H1 (cell line): ENCODE measurements around the gene PTGIS. TPM values are rescaled to one million over a fixed set of nuclear protein-coding genes. Genes with fewer than 3 reads are reported as not detected.

ENCODE experiments used
- CTCF ChIA-PET: fragments of 300-600 bp; sonication (Branson Sonifier 250); formaldehyde crosslinking; loops from one replicate; lab custom pipeline; 2021; ENCODE audit not compliant: partially characterized antibody; lab: Charles Lee
- POLR2A ChIA-PET: fragments of 300-600 bp; sonication (Branson Sonifier 250); formaldehyde crosslinking; loops from one replicate; lab custom pipeline; 2021; ENCODE audit warnings: inconsistent platforms; ENCODE audit not compliant: partially characterized antibody; lab: Charles Lee
- DNase-seq, 2 experiments: peaks; one replicate each; pipeline versions ENCODE4 v3.0.0 to v3.0.0-alpha.2; 2010 to 2022; ENCODE audit warnings: low spot score in 2 of 2, low read depth in 1 of 2, mixed read lengths in 1 of 2
- FAIRE-seq: peaks from 2 replicates; lab custom pipeline; 2011; peaks lifted over from hg19 to GRCh38; lab: Jason Lieb, UNC
- H2AFZ ChIP-seq: 2 replicates; pipeline ENCODE4 v1.8.1; 2012; ENCODE audit warnings: low read length, inconsistent platforms
- H2AK5ac ChIP-seq: 2 replicates; pipeline ENCODE4 v1.6.1; 2013; ENCODE audit warnings: low read depth, low read length
- H2BK120ac ChIP-seq: replicated peaks from 2 replicates; pipeline ENCODE3; 2013; ENCODE audit warnings: low read depth, low read length, inconsistent platforms
- H2BK12ac ChIP-seq: 2 replicates; pipeline ENCODE4 v1.6.1; 2013; ENCODE audit warnings: low read depth, low read length
- H2BK15ac ChIP-seq: 2 replicates; pipeline ENCODE4 v1.6.1; 2013; ENCODE audit warnings: low read length
- H2BK20ac ChIP-seq: 2 replicates; pipeline ENCODE4 v1.6.1; 2013; ENCODE audit warnings: low read length
- H2BK5ac ChIP-seq: 2 replicates; pipeline ENCODE4 v1.6.1; 2013; ENCODE audit warnings: low read depth, low read length
- H3K14ac ChIP-seq: 2 replicates; pipeline ENCODE4 v1.6.1; 2013; ENCODE audit warnings: inconsistent platforms; ENCODE audit not compliant: insufficient read length
- H3K18ac ChIP-seq: 2 replicates; pipeline ENCODE4 v1.6.1; 2013; ENCODE audit warnings: low read length; ENCODE audit errors: extremely low read depth
- H3K23ac ChIP-seq: 2 replicates; pipeline ENCODE4 v1.6.1; 2013; ENCODE audit warnings: inconsistent platforms; ENCODE audit not compliant: insufficient read length
- H3K23me2 ChIP-seq: 2 replicates; pipeline ENCODE4 v1.6.1; 2013; ENCODE audit warnings: low read depth, low read length
- H3K27ac ChIP-seq: 2 replicates; pipeline ENCODE4 v1.6.1; 2011; ENCODE audit warnings: low read depth, low read length, inconsistent platforms
- H3K27me3 ChIP-seq, 4 experiments: replicated peaks in 1 of 4; 1 replicate in 1 of 4; 2 replicates in 3 of 4; pipeline versions ENCODE4 v1.6.1 to v1.8.1; 2011 to 2013; ENCODE audit warnings: low read length in 3 of 4, mild to moderate bottlenecking in 3 of 4, inconsistent platforms in 2 of 4, mixed read lengths in 2 of 4, moderate library complexity in 1 of 4; ENCODE audit not compliant: control insufficient read depth in 3 of 4, insufficient read depth in 3 of 4; ENCODE audit errors: extremely low read depth in 1 of 4
- H3K36me3 ChIP-seq, 4 experiments: 2 replicates each; pipeline versions ENCODE4 v1.6.1 to v1.8.1; 2011 to 2013; ENCODE audit warnings: mild to moderate bottlenecking in 4 of 4, low read length in 3 of 4, moderate library complexity in 2 of 4, control low read depth in 1 of 4, inconsistent platforms in 1 of 4; ENCODE audit not compliant: insufficient read depth in 4 of 4, control insufficient read depth in 2 of 4
- H3K4ac ChIP-seq: replicated peaks from 2 replicates; pipeline ENCODE3; 2013; ENCODE audit warnings: low read length, low read depth, mixed read lengths, inconsistent platforms; ENCODE audit not compliant: insufficient read length
- H3K4me1 ChIP-seq, 4 experiments: replicated peaks in 1 of 4; 1 replicate in 1 of 4; 2 replicates in 3 of 4; pipeline versions ENCODE4 v1.6.1 to v1.8.1; 2011 to 2013; ENCODE audit warnings: low read length in 3 of 4, inconsistent platforms in 2 of 4, mixed read lengths in 1 of 4; ENCODE audit not compliant: insufficient read depth in 4 of 4, control insufficient read depth in 3 of 4
- H3K4me2 ChIP-seq, 2 experiments: 2 replicates each; pipeline versions ENCODE4 v1.6.1 to v1.8.1; 2011 to 2013; ENCODE audit warnings: low read depth in 2 of 2, low read length in 2 of 2, control low read depth in 1 of 2, inconsistent platforms in 1 of 2, mild to moderate bottlenecking in 1 of 2; ENCODE audit not compliant: insufficient read depth in 1 of 2
- H3K4me3 ChIP-seq, 4 experiments: fragments of 200-600, 300-600 bp in 1 of 4; sonication (generic), shearing (Covaris generic), sonication (Bioruptor Twin) in 1 of 4; 2 replicates each; pipeline versions ENCODE4 v1.5.1 to v1.8.1; 2011 to 2016; ENCODE audit warnings: low read length in 4 of 4, low read depth in 3 of 4, control low read depth in 2 of 4, inconsistent platforms in 2 of 4, mild to moderate bottlenecking in 2 of 4, mixed read lengths in 1 of 4, moderate library complexity in 1 of 4; ENCODE audit not compliant: insufficient read depth in 2 of 4; ENCODE audit errors: extremely low read depth in 1 of 4
- H3K56ac ChIP-seq: replicated peaks from 2 replicates; pipeline ENCODE3; 2013; ENCODE audit warnings: low read depth, mild to moderate bottlenecking, mixed read lengths, low read length, inconsistent platforms; ENCODE audit not compliant: insufficient read length
- H3K79me1 ChIP-seq: 2 replicates; pipeline ENCODE4 v1.6.1; 2013; ENCODE audit warnings: low read depth, low read length, control low read depth
- H3K79me2 ChIP-seq, 2 experiments: 2 replicates each; pipeline versions ENCODE4 v1.6.1 to v1.8.1; 2012 to 2013; ENCODE audit warnings: low read length in 2 of 2, mild to moderate bottlenecking in 2 of 2, inconsistent platforms in 1 of 2; ENCODE audit not compliant: insufficient read depth in 2 of 2, control insufficient read depth in 1 of 2
- H3K9ac ChIP-seq, 4 experiments: replicated peaks in 1 of 4; 1 replicate in 1 of 4; 2 replicates in 3 of 4; pipeline versions ENCODE4 v1.6.1 to v1.8.1; 2011 to 2013; ENCODE audit warnings: low read depth in 3 of 4, low read length in 3 of 4, control low read depth in 2 of 4, mild to moderate bottlenecking in 2 of 4, moderate library complexity in 2 of 4, inconsistent platforms in 1 of 4; ENCODE audit errors: extremely low read depth in 1 of 4
- H3K9me3 ChIP-seq, 2 experiments: 2 replicates each; pipeline versions ENCODE4 v1.6.1 to v1.8.1; 2012 to 2013; ENCODE audit warnings: mild to moderate bottlenecking in 2 of 2, moderate library complexity in 2 of 2, control low read depth in 1 of 2, inconsistent platforms in 1 of 2, low read depth in 1 of 2, low read length in 1 of 2, mixed read lengths in 1 of 2; ENCODE audit not compliant: insufficient read depth in 2 of 2
- H4K20me1 ChIP-seq, 2 experiments: replicated peaks in 1 of 2; 2 replicates each; pipeline versions ENCODE3 to v1.8.1; 2011 to 2013; ENCODE audit warnings: inconsistent platforms in 2 of 2, low read length in 2 of 2, mild to moderate bottlenecking in 1 of 2; ENCODE audit not compliant: insufficient read depth in 2 of 2, control insufficient read depth in 1 of 2
- H4K5ac ChIP-seq: 2 replicates; pipeline ENCODE4 v1.6.1; 2013; ENCODE audit warnings: low read length, low read depth, mixed read lengths, inconsistent platforms; ENCODE audit not compliant: insufficient read length
- H4K8ac ChIP-seq: 2 replicates; pipeline ENCODE4 v1.8.0; 2013; ENCODE audit warnings: mild to moderate bottlenecking, moderate library complexity, low read length, inconsistent platforms; ENCODE audit not compliant: insufficient read depth; ENCODE audit errors: extremely low read depth
- H4K91ac ChIP-seq: replicated peaks from 2 replicates; pipeline ENCODE3; 2013; ENCODE audit warnings: low read length, mixed read lengths, inconsistent platforms; ENCODE audit not compliant: insufficient read length
- ATF2 ChIP-seq: IDR thresholded peaks from 2 replicates; pipeline ENCODE4 v1.6.1; 2012; ENCODE audit warnings: low read length, inconsistent platforms
- BACH1 ChIP-seq: IDR thresholded peaks from 2 replicates; pipeline ENCODE4 v1.6.1; 2012; ENCODE audit warnings: low read length, improper control_type of control experiment
- CREB1 ChIP-seq: IDR thresholded peaks from 2 replicates; pipeline ENCODE4 v1.6.1; 2012; ENCODE audit warnings: inconsistent platforms
- CTBP2 ChIP-seq: IDR thresholded peaks from 2 replicates; pipeline ENCODE4 v1.7.0; 2011; ENCODE audit warnings: borderline replicate concordance, mild to moderate bottlenecking, moderate library complexity, mixed read lengths, low read length; ENCODE audit not compliant: insufficient read depth, insufficient read length
- EP300 ChIP-seq, 2 experiments: IDR thresholded peaks; 1 replicate in 1 of 2; 2 replicates in 1 of 2; pipeline ENCODE4 v1.6.1; 2011 to 2012; ENCODE audit warnings: low read depth in 2 of 2, low read length in 2 of 2, mild to moderate bottlenecking in 2 of 2, borderline replicate concordance in 1 of 2, inconsistent platforms in 1 of 2, moderate library complexity in 1 of 2
- JUND ChIP-seq: IDR thresholded peaks from 2 replicates; pipeline ENCODE4 v1.6.1; 2011; ENCODE audit warnings: mild to moderate bottlenecking, improper control_type of control experiment, low read length
- PHF8 ChIP-seq: fragments of 200-600 bp; sonication (generic); conservative IDR thresholded peaks from 2 replicates; pipeline ENCODE4 v1.7.1; 2012; ENCODE audit warnings: low read depth, mild to moderate bottlenecking, inconsistent platforms, low read length, moderate library complexity
- RXRA ChIP-seq: IDR thresholded peaks from 2 replicates; pipeline ENCODE4 v1.6.1; 2011; ENCODE audit warnings: low read depth, mild to moderate bottlenecking, low read length, moderate library complexity; ENCODE audit not compliant: insufficient read depth
- SIRT6 ChIP-seq: IDR thresholded peaks from one replicate; pipeline ENCODE4 v1.7.1; 2012; ENCODE audit warnings: low read length, inconsistent platforms
- SUZ12 ChIP-seq: fragments of 200-600 bp; sonication (generic); IDR thresholded peaks from 2 replicates; pipeline ENCODE4 v1.6.1; 2012; ENCODE audit warnings: mild to moderate bottlenecking, inconsistent platforms, low read length, moderate library complexity, mixed read lengths
- TAF7 ChIP-seq: optimal IDR thresholded peaks from 2 replicates; pipeline ENCODE3; 2011; ENCODE audit warnings: low read depth, mild to moderate bottlenecking, inconsistent platforms, low read length, moderate library complexity, borderline replicate concordance
- TEAD4 ChIP-seq: IDR thresholded peaks from 2 replicates; pipeline ENCODE4 v1.6.1; 2012; ENCODE audit warnings: low read depth, low read length, inconsistent platforms, mixed read lengths
- YY1 ChIP-seq: IDR thresholded peaks from 2 replicates; pipeline ENCODE4 v1.6.1; 2011; ENCODE audit warnings: low read depth, mild to moderate bottlenecking, low read length
- WGBS, 2 experiments: shearing (Covaris generic) in 1 of 2; methylation state at CpG; one replicate each; pipeline versions ENCODE4 v1.1.6 to v1.1.7; 2013 to 2015; ENCODE audit warnings: low lambda C conversion rate in 2 of 2, mixed read lengths in 2 of 2, inconsistent platforms in 1 of 2, low coverage in 1 of 2, missing lambda C conversion rate in 1 of 2; ENCODE audit not compliant: insufficient replicate concordance in 2 of 2, insufficient coverage in 1 of 2, insufficient read length in 1 of 2; ENCODE audit errors: extremely low coverage in 1 of 2, missing lambda C conversion rate in 1 of 2; 5-methylcytosine and 5-hydroxymethylcytosine counted together
- polyA plus RNA-seq, 7 experiments: library from polyadenylated mRNA; depleted of rRNA in 3 of 7; stranded (reverse) in 5 of 7; unstranded in 2 of 7; fragments of >200 nt in 5 of 7; fragments of 200-250 nt in 2 of 7; gene quantifications; 1 replicate in 5 of 7; 2 replicates in 1 of 7; 4 replicates in 1 of 7; pipeline versions ENCODE4 v1.2.1 to v1.2.3, GENCODE V29; 2011 to 2013; ENCODE audit warnings: missing spikeins in 2 of 7, mixed read lengths in 2 of 7
- total RNA-seq: library from RNA; stranded (reverse); fragmentation: NEBNext Ultra II Directional; extraction: Animal tissue kit (Norgen Biotek cat#: 25700); gene quantifications from 2 replicates; pipeline ENCODE4 v1.2.1, GENCODE V29; 2021

The PTGIS gene
- total and polyA plus RNA-seq, 2 of the 8 experiments (the other 6 are each of a cell fraction or from before 2014, with no cell fraction given): 29.9 to 35.5 TPM

GRCh38 chr20:49518576-49518975 lies 49.4 kb downstream of the PTGIS start:
- Histone ChIP-seq H3K9ac (no peak overlapping the region), H2BK120ac (no peak overlapping the region), H2AFZ (no peak overlapping the region), H2BK12ac (no peak overlapping the region), H4K91ac (no peak overlapping the region), H4K8ac (no peak overlapping the region), H3K4me1 (no peaks in the 10 kb centered on the region; a peak in 1 of 7 replicates), H3K9me3 (no peaks in the 10 kb centered on the region), H2AK5ac (no peak overlapping the region), H2BK5ac (no peak overlapping the region), H3K23ac (no peak overlapping the region), H3K18ac (no peak overlapping the region), H3K14ac (no peak overlapping the region), H4K20me1 (peaks cover 0 to 2% of the 10 kb centered on the region in 2 experiments), H3K4me3 (no peak overlapping the region), H3K36me3 (no peaks in the 10 kb centered on the region), H3K4ac (no peak overlapping the region), H3K56ac (no peak overlapping the region), H2BK15ac (no peak overlapping the region), H3K79me2 (no peaks in the 10 kb centered on the region), H3K23me2 (no peaks in the 10 kb centered on the region; the same call in 1 of the 2 replicates), H3K27ac (no peak overlapping the region), H3K4me2 (no peak overlapping the region), H3K27me3 (no peaks in the 10 kb centered on the region), H4K5ac (no peak overlapping the region), H3K79me1 (no peaks in the 10 kb centered on the region), H2BK20ac (no peak overlapping the region)
- ChIA-PET CTCF (interaction anchor here (1.2 to 6.1 kb wide), 3 partner anchors 10 to 198 kb away, joined by 4 to 34 read pairs (median 8); no protein-coding TSS in a partner anchor), POLR2A (no interaction called here)
- DNase-seq (no peak), FAIRE-seq (no peak)
- WGBS, 2 experiments: 89% methylated on average over 5 of the region's 5 CpGs; no CpG with 5 or more reads in 1 of the 2 experiments
- TF ChIP-seq JUND (no peak), YY1 (no peak), BACH1 (no peak), CTBP2 (no peak), RXRA (no peak), TEAD4 (no peak), CREB1 (no peak), PHF8 (no peak), SUZ12 (no peak), SIRT6 (no peak), EP300 (IDR thresholded peaks at IDR 0.05; ENCODE audit: borderline replicate concordance in 1 of 2, low read depth in 2 of 2, low read length in 2 of 2) (no peak), TAF7 (no peak), ATF2 (no peak)
